B cell (primary cell): Measurements from ENCODE around the gene DECR2. TPM values are rescaled to one million over a fixed set of nuclear protein-coding genes. Genes with fewer than 3 reads are reported as not detected.
A peak's percentile ranks its signal among the peaks of the same experiment; 100 is the strongest.

Experiments
- ATAC-seq: fragments of 200-7000 bp; cut with Tn5 transposase; one replicate; pipeline ENCODE4 v1.10.0; 2021; ENCODE audit warnings: low read depth, mild to moderate bottlenecking, moderate number of reproducible peaks, moderate library complexity
- CTCF ChIA-PET: fragments of 350-600 bp; sonication (Branson Sonifier 250); formaldehyde crosslinking; loops from one replicate; lab custom pipeline; 2021; ENCODE audit warnings: antibody characterized with exemption, inconsistent platforms; lab: Charles Lee
- POLR2A ChIA-PET: fragments of 350-600 bp; sonication (Branson Sonifier 250); formaldehyde crosslinking; loops from one replicate; lab custom pipeline; 2021; ENCODE audit warnings: antibody characterized with exemption; lab: Charles Lee
- DNase-seq: peaks from one replicate; pipeline ENCODE4 v3.0.0; 2013
- H2AFZ ChIP-seq: 2 replicates; pipeline ENCODE4 v1.6.1; 2012; ENCODE audit warnings: mild to moderate bottlenecking, low read depth, low read length; ENCODE audit not compliant: insufficient read depth, poor library complexity, severe bottlenecking
- H3K27ac ChIP-seq, 2 donors: 1 replicate in 1 of 2; 2 replicates in 1 of 2; pipeline ENCODE4 v1.5.1; 2012 to 2013; ENCODE audit warnings: low read length in 2 of 2, mild to moderate bottlenecking in 2 of 2, moderate library complexity in 1 of 2
- H3K27me3 ChIP-seq, 4 experiments: fragments of 200-600 bp in 1 of 4; sonication (generic) in 1 of 4; replicated peaks in 1 of 4; 1 replicate in 2 of 4; 2 replicates in 2 of 4; pipeline versions ENCODE4 v1.6.1 to v1.7.0; 2013 to 2016; ENCODE audit warnings: low read length in 3 of 4, mild to moderate bottlenecking in 2 of 4, mixed read lengths in 1 of 4, moderate library complexity in 1 of 4; ENCODE audit not compliant: insufficient read depth in 4 of 4, control insufficient read depth in 3 of 4; ENCODE audit errors: control extremely low read depth in 1 of 4
- H3K36me3 ChIP-seq, 2 experiments: replicated peaks in 1 of 2; 1 replicate in 1 of 2; 2 replicates in 1 of 2; pipeline versions ENCODE4 v1.6.1 to v1.7.1; 2013; ENCODE audit warnings: low read length in 1 of 2; ENCODE audit not compliant: insufficient read depth in 2 of 2, control insufficient read depth in 1 of 2; ENCODE audit errors: control extremely low read depth in 1 of 2, extremely low read depth in 1 of 2
- H3K4me1 ChIP-seq, 2 donors: fragments of 200-600 bp in 1 of 2; sonication (generic) in 1 of 2; 1 replicate in 1 of 2; 2 replicates in 1 of 2; pipeline versions ENCODE4 v1.5.1 to v1.6.1; 2013 to 2017; ENCODE audit warnings: low read length in 2 of 2; ENCODE audit not compliant: control insufficient read depth in 2 of 2, insufficient read depth in 2 of 2
- H3K4me2 ChIP-seq: replicated peaks from 2 replicates; pipeline ENCODE3; 2012; ENCODE audit warnings: mild to moderate bottlenecking, low read depth, low read length; ENCODE audit not compliant: poor library complexity, severe bottlenecking
- H3K4me3 ChIP-seq, 5 experiments: fragments of 200-600 bp in 1 of 5; sonication (generic) in 1 of 5; 1 replicate in 3 of 5; 2 replicates in 2 of 5; pipeline versions ENCODE4 v1.5.1 to v1.7.0; 2011 to 2016; ENCODE audit warnings: low read length in 4 of 5, mild to moderate bottlenecking in 4 of 5, low read depth in 2 of 5, control low read depth in 1 of 5, moderate library complexity in 1 of 5; ENCODE audit not compliant: insufficient read depth in 1 of 5; ENCODE audit errors: control extremely low read depth in 1 of 5, extremely low read depth in 1 of 5
- H3K79me2 ChIP-seq: fragments of 200-600 bp; sonication (generic); one replicate; pipeline ENCODE4 v1.6.0; 2016; ENCODE audit warnings: low read length; ENCODE audit not compliant: control insufficient read depth, insufficient read depth
- H3K9ac ChIP-seq: fragments of 200-600 bp; sonication (generic); 2 replicates; pipeline ENCODE4 v1.6.1; 2017; ENCODE audit warnings: mild to moderate bottlenecking, low read length, moderate library complexity
- H3K9me3 ChIP-seq, 3 donors: one replicate each; pipeline versions ENCODE4 v1.6.1 to v1.7.1; 2013; ENCODE audit warnings: low read length in 2 of 3; ENCODE audit not compliant: control insufficient read depth in 2 of 3, insufficient read depth in 1 of 3; ENCODE audit errors: control extremely low read depth in 1 of 3
- H4K20me1 ChIP-seq: 2 replicates; pipeline ENCODE4 v1.6.0; 2012; ENCODE audit warnings: mild to moderate bottlenecking, low read length; ENCODE audit not compliant: insufficient read depth, control insufficient read depth, poor library complexity, severe bottlenecking
- H3K27ac Mint-ChIP-seq: one replicate; pipeline ENCODE4 v1.8.0; 2021; ENCODE audit warnings: mixed read lengths
- H3K27me3 Mint-ChIP-seq: one replicate; pipeline ENCODE4 v1.8.0; 2021; ENCODE audit warnings: mixed read lengths
- H3K4me1 Mint-ChIP-seq: one replicate; pipeline ENCODE4 v1.8.0; 2021; ENCODE audit warnings: mixed read lengths
- H3K4me3 Mint-ChIP-seq: one replicate; pipeline ENCODE4 v1.8.0; 2021; ENCODE audit warnings: mixed read lengths
- H3K9me3 Mint-ChIP-seq: one replicate; pipeline ENCODE4 v1.8.0; 2022; ENCODE audit warnings: mixed read lengths; ENCODE audit not compliant: insufficient read depth
- EZH2 ChIP-seq: IDR thresholded peaks from 2 replicates; pipeline ENCODE4 v1.6.1; 2012; ENCODE audit warnings: borderline replicate concordance, low read depth, mild to moderate bottlenecking, moderate library complexity, low read length; ENCODE audit not compliant: insufficient read depth, poor library complexity, severe bottlenecking
- WGBS: methylation state at CpG from one replicate; pipeline ENCODE4 v1.1.5; 2013; ENCODE audit warnings: missing lambda C conversion rate; ENCODE audit not compliant: insufficient coverage; 5-methylcytosine and 5-hydroxymethylcytosine counted together
- intact Hi-C: fragments of 100-400 bp; cut with micrococcal nuclease; formaldehyde crosslinking; loops from one replicate; pipeline ENCODE4 v1.10.0; 2022
- polyA plus RNA-seq: library from polyadenylated mRNA; depleted of rRNA; stranded (reverse); fragments of >200 nt; gene quantifications from 2 replicates; pipeline ENCODE4 v1.2.3, GENCODE V29; 2012
- total RNA-seq, 2 donors: library from RNA; stranded (reverse); fragments of 120-200 nt in 1 of 2; gene quantifications; 1 replicate in 1 of 2; 2 replicates in 1 of 2; pipeline versions ENCODE4 v1.2.3 to v1.2.4, GENCODE V29; 2013 to 2022
- TF ChIP-seq, protein P1 (sequence below): fragments of 200-600 bp; IDR thresholded peaks from one replicate; pipeline ENCODE4 v1.8.0; 2022; ENCODE audit warnings: antibody characterized with exemption, mild to moderate bottlenecking

Gene DECR2
- total and polyA plus RNA-seq, 2 donors (not counting 1 experiment from before 2014, with no cell fraction given): 11.0 to 16.3 TPM

DNA sequence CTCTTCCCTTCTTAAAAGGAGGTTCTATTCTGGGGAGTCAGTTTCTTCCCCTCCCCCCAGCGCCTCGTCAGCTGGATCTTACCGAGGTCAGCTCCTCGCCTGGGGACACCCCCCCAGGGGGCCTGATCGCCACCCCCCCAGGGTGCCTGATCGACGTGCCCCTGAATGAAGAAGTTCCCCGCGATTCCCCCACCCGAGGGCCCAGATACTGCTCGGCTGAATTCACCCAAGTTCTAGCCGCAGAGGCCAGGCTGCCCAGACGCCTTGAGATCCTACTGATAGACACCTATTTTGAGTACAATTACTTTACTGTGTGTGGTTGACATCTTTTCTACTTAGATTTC lies 25.2 kb downstream of the DECR2 start:
- H3K4me3 Mint-ChIP-seq: peak overlapping the region; percentile 86
- DNase-seq (peak; percentile 32), ATAC-seq (no peak)
- peaks cover 0 to 14% (median 2%) of the 10 kb centered on the region in 4 experiments for H3K27me3 ChIP-seq
- TF ChIP-seq EZH2: no peak
- TF ChIP-seq, protein P1, sequence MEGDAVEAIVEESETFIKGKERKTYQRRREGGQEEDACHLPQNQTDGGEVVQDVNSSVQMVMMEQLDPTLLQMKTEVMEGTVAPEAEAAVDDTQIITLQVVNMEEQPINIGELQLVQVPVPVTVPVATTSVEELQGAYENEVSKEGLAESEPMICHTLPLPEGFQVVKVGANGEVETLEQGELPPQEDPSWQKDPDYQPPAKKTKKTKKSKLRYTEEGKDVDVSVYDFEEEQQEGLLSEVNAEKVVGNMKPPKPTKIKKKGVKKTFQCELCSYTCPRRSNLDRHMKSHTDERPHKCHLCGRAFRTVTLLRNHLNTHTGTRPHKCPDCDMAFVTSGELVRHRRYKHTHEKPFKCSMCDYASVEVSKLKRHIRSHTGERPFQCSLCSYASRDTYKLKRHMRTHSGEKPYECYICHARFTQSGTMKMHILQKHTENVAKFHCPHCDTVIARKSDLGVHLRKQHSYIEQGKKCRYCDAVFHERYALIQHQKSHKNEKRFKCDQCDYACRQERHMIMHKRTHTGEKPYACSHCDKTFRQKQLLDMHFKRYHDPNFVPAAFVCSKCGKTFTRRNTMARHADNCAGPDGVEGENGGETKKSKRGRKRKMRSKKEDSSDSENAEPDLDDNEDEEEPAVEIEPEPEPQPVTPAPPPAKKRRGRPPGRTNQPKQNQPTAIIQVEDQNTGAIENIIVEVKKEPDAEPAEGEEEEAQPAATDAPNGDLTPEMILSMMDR: no peak
- peaks cover 4% of the 10 kb centered on the region for H3K27me3 Mint-ChIP-seq
- ChIA-PET POLR2A (interaction anchor here (2.8 kb wide), 1 partner anchor 26 kb away, joined by 13 read pairs; the partner anchor contains the start of gene DECR2), CTCF (no interaction called here)
- H3K9me3 ChIP-seq: no peaks in the 10 kb centered on the region
- peak overlapping the region; percentile 74 for H3K9ac ChIP-seq
- peaks cover 11% of the 10 kb centered on the region for H4K20me1 ChIP-seq
- H2AFZ ChIP-seq: peak overlapping the region; percentile 69
- peaks cover 28% of the 10 kb centered on the region for H3K4me1 Mint-ChIP-seq
- H3K4me3 ChIP-seq: peak overlapping the region in 4 of 5 experiments; percentile 48 to 71 (median 62)
- H3K9me3 Mint-ChIP-seq: no peaks in the 10 kb centered on the region
- peak overlapping the region; percentile 70 for H3K27ac Mint-ChIP-seq
- intact Hi-C loops: loop anchor here (5.0 kb wide), 1 partner anchor 45 kb away; the partner anchor contains the start of gene PGAP6
- H3K27ac ChIP-seq: peak overlapping the region in 1 of 2 donors; percentile 20
- H3K36me3 ChIP-seq: no peaks in the 10 kb centered on the region
- 0% methylated on average over 4 of the region's 13 CpGs for WGBS
- H3K4me1 ChIP-seq: peaks cover 16 to 22% of the 10 kb centered on the region in 2 donors
- H3K79me2 ChIP-seq: peaks cover 39% of the 10 kb centered on the region
- H3K4me2 ChIP-seq: peak overlapping the region; percentile 86

DNA sequence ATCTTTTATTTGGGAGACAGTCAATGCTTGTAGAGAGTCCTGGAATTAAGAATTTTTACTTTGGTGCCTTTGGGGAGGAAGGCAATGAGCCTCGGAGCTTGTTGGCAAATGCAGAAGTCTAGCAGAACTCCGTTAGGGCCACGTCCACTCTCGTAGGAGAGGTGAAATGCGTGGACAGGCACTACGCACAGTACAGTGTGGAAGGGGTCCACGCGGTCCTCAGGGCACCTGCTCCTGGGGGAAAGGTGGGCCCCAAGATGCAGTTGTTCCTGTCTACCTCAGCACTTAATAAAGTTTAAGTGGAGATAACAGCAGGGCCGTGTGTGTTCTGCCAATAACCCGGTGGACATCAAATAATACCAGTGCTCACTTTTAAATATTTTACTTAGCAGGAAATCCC lies 25.6 kb downstream of the DECR2 start:
- Histone ChIP-seq H3K79me2 (peaks cover 39% of the 10 kb centered on the region), H3K9me3 (no peaks in the 10 kb centered on the region), H3K27me3 (peaks cover 0 to 14% (median 2%) of the 10 kb centered on the region in 4 experiments), H3K4me2 (peak overlapping the region; percentile 86), H3K4me3 (peak overlapping the region in 1 of 5 experiments; percentile 71), H4K20me1 (peaks cover 11% of the 10 kb centered on the region), H3K36me3 (no peaks in the 10 kb centered on the region), H3K9ac (peak overlapping the region; percentile 74), H3K4me1 (peaks cover 16 to 22% of the 10 kb centered on the region in 2 donors), H3K27ac (no peak overlapping the region), H2AFZ (no peak overlapping the region)
- 81% methylated on average over 8 of the region's 10 CpGs for WGBS
- POLR2A ChIA-PET: interaction anchor here (0.7 kb wide), 1 partner anchor 244 kb away, joined by 5 read pairs; no protein-coding TSS in a partner anchor
- no peaks in the 10 kb centered on the region for H3K9me3 Mint-ChIP-seq
- peak overlapping the region; percentile 70 for H3K27ac Mint-ChIP-seq
- peak overlapping the region; percentile 86 for H3K4me3 Mint-ChIP-seq
- TF ChIP-seq EZH2: no peak
- TF ChIP-seq, protein P1: no peak
- H3K4me1 Mint-ChIP-seq: peaks cover 28% of the 10 kb centered on the region
- peaks cover 4% of the 10 kb centered on the region for H3K27me3 Mint-ChIP-seq
- ATAC-seq: no peak
- CTCF ChIA-PET: no interaction called here
- intact Hi-C loops: loop anchor here (5.0 kb wide), 1 partner anchor 45 kb away; the partner anchor contains the start of gene PGAP6
- DNase-seq: no peak
